Measurements from ENCODE around the gene SEC61A1.

The SEC61A1 gene

GRCh38 chr3:128100161-128100560 lies 47.9 kb downstream of the SEC61A1 start:
- no peaks in the 10 kb centered on the region for H3K9me3 ChIP-seq (ENCODE audit: control insufficient read depth in 5 of 5, low read length in 5 of 5)
- no peak overlapping the region for H3K4me3 ChIP-seq (ENCODE audit: low read depth in 1 of 5, low read length in 5 of 5)
- no peak overlapping the region for H3K27ac ChIP-seq (ENCODE audit: low read depth, low read length)
- H3K36me3 ChIP-seq (ENCODE audit: control insufficient read depth in 5 of 5, insufficient read depth in 5 of 5, low read length in 5 of 5), result peaks cover 12 to 74% (median 58%) of the 10 kb centered on the region in 5 donors
- H3K4me1 ChIP-seq (ENCODE audit: control insufficient read depth in 5 of 5, insufficient read depth in 5 of 5, low read length in 5 of 5), result peaks cover 0 to 6% (median 4%) of the 10 kb centered on the region in 5 donors
- H3K27me3 ChIP-seq (ENCODE audit: control insufficient read depth in 5 of 5, insufficient read depth in 4 of 5, low read length in 5 of 5), result no peaks in the 10 kb centered on the region
- no peak overlapping the region for H3K9ac ChIP-seq (ENCODE audit: low read length in 5 of 5)

GRCh38 chr3:128100638-128101037 lies 48.4 kb downstream of the SEC61A1 start:
- H3K27ac ChIP-seq (ENCODE audit: low read depth, low read length), result no peak overlapping the region
- peaks cover 0 to 4% (median 0%) of the 10 kb centered on the region in 5 donors for H3K4me1 ChIP-seq (ENCODE audit: control insufficient read depth in 5 of 5, insufficient read depth in 5 of 5, low read length in 5 of 5)
- H3K36me3 ChIP-seq (ENCODE audit: control insufficient read depth in 5 of 5, insufficient read depth in 5 of 5, low read length in 5 of 5), result peaks cover 12 to 74% (median 58%) of the 10 kb centered on the region in 5 donors

GRCh38 chr3:128103136-128103676 lies 51.0 kb downstream of the SEC61A1 start:
- Histone ChIP-seq H3K9me3 (ENCODE audit: control insufficient read depth in 5 of 5, low read length in 5 of 5) (no peaks in the 10 kb centered on the region), H3K36me3 (ENCODE audit: control insufficient read depth in 5 of 5, insufficient read depth in 5 of 5, low read length in 5 of 5) (peaks cover 2 to 51% (median 41%) of the 10 kb centered on the region in 5 donors), H3K9ac (ENCODE audit: low read length in 5 of 5) (no peak overlapping the region), H3K4me3 (ENCODE audit: low read depth in 1 of 5, low read length in 5 of 5) (no peak overlapping the region), H3K4me1 (ENCODE audit: control insufficient read depth in 5 of 5, insufficient read depth in 5 of 5, low read length in 5 of 5) (peaks cover 0 to 4% (median 0%) of the 10 kb centered on the region in 5 donors), H3K27ac (ENCODE audit: low read depth, low read length) (no peak overlapping the region), H3K27me3 (ENCODE audit: control insufficient read depth in 5 of 5, insufficient read depth in 4 of 5, low read length in 5 of 5) (no peaks in the 10 kb centered on the region)

More at GRCh38 chr3:128100638-128101037, 48.4 kb downstream of the SEC61A1 start:
- Histone ChIP-seq H3K9me3 (ENCODE audit: control insufficient read depth in 5 of 5, low read length in 5 of 5) (no peaks in the 10 kb centered on the region), H3K27me3 (ENCODE audit: control insufficient read depth in 5 of 5, insufficient read depth in 4 of 5, low read length in 5 of 5) (no peaks in the 10 kb centered on the region), H3K4me3 (ENCODE audit: low read depth in 1 of 5, low read length in 5 of 5) (no peak overlapping the region), H3K9ac (ENCODE audit: low read length in 5 of 5) (no peak overlapping the region)

GRCh38 chr3:128107834-128108233 lies 55.6 kb downstream of the SEC61A1 start:
- Histone ChIP-seq H3K27me3 (ENCODE audit: control insufficient read depth in 5 of 5, insufficient read depth in 4 of 5, low read length in 5 of 5) (no peaks in the 10 kb centered on the region), H3K4me1 (ENCODE audit: control insufficient read depth in 5 of 5, insufficient read depth in 5 of 5, low read length in 5 of 5) (no peaks in the 10 kb centered on the region), H3K27ac (ENCODE audit: low read depth, low read length) (no peak overlapping the region), H3K9me3 (ENCODE audit: control insufficient read depth in 5 of 5, low read length in 5 of 5) (no peaks in the 10 kb centered on the region), H3K9ac (ENCODE audit: low read length in 5 of 5) (no peak overlapping the region), H3K36me3 (ENCODE audit: control insufficient read depth in 5 of 5, insufficient read depth in 5 of 5, low read length in 5 of 5) (peaks cover 0 to 37% (median 26%) of the 10 kb centered on the region in 5 donors), H3K4me3 (ENCODE audit: low read depth in 1 of 5, low read length in 5 of 5) (no peak overlapping the region)

- Histone ChIP-seq H3K4me1 (ENCODE audit: control insufficient read depth in 5 of 5, insufficient read depth in 5 of 5, low read length in 5 of 5) (no peaks in the 10 kb centered on the region), H3K27me3 (ENCODE audit: control insufficient read depth in 5 of 5, insufficient read depth in 4 of 5, low read length in 5 of 5) (no peaks in the 10 kb centered on the region), H3K36me3 (ENCODE audit: control insufficient read depth in 5 of 5, insufficient read depth in 5 of 5, low read length in 5 of 5) (peaks cover 8 to 28% (median 16%) of the 10 kb centered on the region in 5 donors), H3K9ac (ENCODE audit: low read length in 5 of 5) (no peak overlapping the region), H3K9me3 (ENCODE audit: control insufficient read depth in 5 of 5, low read length in 5 of 5) (no peaks in the 10 kb centered on the region), H3K27ac (ENCODE audit: low read depth, low read length) (no peak overlapping the region), H3K4me3 (ENCODE audit: low read depth in 1 of 5, low read length in 5 of 5) (no peak overlapping the region)
Observed at GRCh38 chr3:128111147-128111546, 58.9 kb downstream of the SEC61A1 start.

GRCh38 chr3:128112357-128112968 lies 60.2 kb downstream of the SEC61A1 start:
- Histone ChIP-seq H3K27ac (ENCODE audit: low read depth, low read length) (no peak overlapping the region), H3K9me3 (ENCODE audit: control insufficient read depth in 5 of 5, low read length in 5 of 5) (no peaks in the 10 kb centered on the region), H3K36me3 (ENCODE audit: control insufficient read depth in 5 of 5, insufficient read depth in 5 of 5, low read length in 5 of 5) (peaks cover 9 to 33% (median 19%) of the 10 kb centered on the region in 5 donors), H3K27me3 (ENCODE audit: control insufficient read depth in 5 of 5, insufficient read depth in 4 of 5, low read length in 5 of 5) (no peaks in the 10 kb centered on the region), H3K4me1 (ENCODE audit: control insufficient read depth in 5 of 5, insufficient read depth in 5 of 5, low read length in 5 of 5) (no peaks in the 10 kb centered on the region), H3K9ac (ENCODE audit: low read length in 5 of 5) (no peak overlapping the region), H3K4me3 (ENCODE audit: low read depth in 1 of 5, low read length in 5 of 5) (no peak overlapping the region)

- Histone ChIP-seq H3K27ac (ENCODE audit: low read depth, low read length) (no peak overlapping the region), H3K27me3 (ENCODE audit: control insufficient read depth in 5 of 5, insufficient read depth in 4 of 5, low read length in 5 of 5) (no peaks in the 10 kb centered on the region), H3K36me3 (ENCODE audit: control insufficient read depth in 5 of 5, insufficient read depth in 5 of 5, low read length in 5 of 5) (peaks cover 9 to 32% (median 19%) of the 10 kb centered on the region in 5 donors), H3K9ac (ENCODE audit: low read length in 5 of 5) (no peak overlapping the region), H3K4me3 (ENCODE audit: low read depth in 1 of 5, low read length in 5 of 5) (no peak overlapping the region), H3K9me3 (ENCODE audit: control insufficient read depth in 5 of 5, low read length in 5 of 5) (no peaks in the 10 kb centered on the region), H3K4me1 (ENCODE audit: control insufficient read depth in 5 of 5, insufficient read depth in 5 of 5, low read length in 5 of 5) (no peaks in the 10 kb centered on the region)
Observed at GRCh38 chr3:128113817-128114794, 61.9 kb downstream of the SEC61A1 start.
